HepG2 (cell line): ENCODE results near the gene PSMC3IP. TPM values are rescaled to one million over a fixed set of nuclear protein-coding genes. Genes with fewer than 3 reads are reported as not detected.

Experiments
- ASH2L ChIP-seq: fragments of 300-600, 200-600 bp; sonication (generic); IDR thresholded peaks from 2 replicates; pipeline ENCODE4 v1.7.0; 2017; ENCODE audit warnings: low read depth, mild to moderate bottlenecking, moderate library complexity, mixed read lengths, low read length; ENCODE audit not compliant: insufficient read length
- BRD4 ChIP-seq: sonication (generic); formaldehyde crosslinking; IDR thresholded peaks from 2 replicates; pipeline ENCODE4 v1.4.0; 2020; ENCODE audit warnings: missing genetic modification reagents
- CBX2 ChIP-seq, 2 experiments: fragments of 200-600 bp in 1 of 2; sonication (generic); formaldehyde crosslinking in 1 of 2; IDR thresholded peaks; 2 replicates each; pipeline versions ENCODE4 v1.7.0 to v1.8.1; 2018 to 2022; ENCODE audit warnings: low read depth in 2 of 2, low read length in 1 of 2, mild to moderate bottlenecking in 1 of 2, missing genetic modification reagents in 1 of 2
- KDM5A ChIP-seq: fragments of 200-600 bp; sonication (generic); IDR thresholded peaks from 2 replicates; pipeline ENCODE4 v1.7.0; 2018; ENCODE audit warnings: antibody characterized with exemption, mild to moderate bottlenecking, low read length, borderline replicate concordance
- NCOA1 ChIP-seq: sonication (generic); formaldehyde crosslinking; IDR thresholded peaks from 2 replicates; pipeline ENCODE4 v1.9.0; 2021; ENCODE audit warnings: missing genetic modification reagents
- ZNF207 ChIP-seq: fragments of 450-650 bp; IDR thresholded peaks from 2 replicates; pipeline ENCODE4 v1.6.1; 2016; ENCODE audit warnings: antibody characterized with exemption, borderline replicate concordance
- ZNF564 ChIP-seq: sonication (generic); formaldehyde crosslinking; IDR thresholded peaks from 2 replicates; pipeline ENCODE4 v1.8.1; 2023; ENCODE audit warnings: mild to moderate bottlenecking, missing genetic modification reagents
- ZNF660 ChIP-seq: sonication (generic); formaldehyde crosslinking; IDR thresholded peaks from 2 replicates; pipeline ENCODE4 v1.5.1; 2020; ENCODE audit warnings: mild to moderate bottlenecking, low read depth, missing genetic modification reagents, borderline replicate concordance
- ZNF788 ChIP-seq: sonication (generic); formaldehyde crosslinking; IDR thresholded peaks from 2 replicates; pipeline ENCODE4 v1.5.0; 2020; ENCODE audit warnings: mild to moderate bottlenecking, missing genetic modification reagents, borderline replicate concordance
- ZNF841 ChIP-seq: sonication (generic); formaldehyde crosslinking; IDR thresholded peaks from 2 replicates; pipeline ENCODE4 v1.8.1; 2023; ENCODE audit warnings: missing genetic modification reagents, borderline replicate concordance
- polyA plus RNA-seq, 8 experiments: library from polyadenylated mRNA; depleted of rRNA in 3 of 8; stranded (reverse) in 7 of 8; unstranded in 1 of 8; fragments of >200 nt; fragmentation: Illumina TruSeq in 4 of 8; extraction: Trizol in 4 of 8; gene quantifications; 2 replicates each; pipeline versions ENCODE4 v1.2.1 to v1.2.3, GENCODE V29; 2011 to 2016; ENCODE audit warnings: low read depth in 4 of 8, missing spikeins in 1 of 8, mixed read lengths in 1 of 8; ENCODE audit not compliant: insufficient read depth in 1 of 8
- total RNA-seq, 5 experiments: library from RNA; depleted of rRNA; stranded (reverse); fragments of >200 nt; fragmentation: Illumina TruSeq; extraction: Trizol; gene quantifications; 2 replicates each; pipeline ENCODE4 v1.2.3, GENCODE V29; 2016; ENCODE audit warnings: low read depth in 1 of 5
- TF ChIP-seq, protein P1 (sequence below): sonication (generic); formaldehyde crosslinking; IDR thresholded peaks from one replicate; pipeline ENCODE4 v1.5.1; 2020; ENCODE audit warnings: mild to moderate bottlenecking, missing genetic modification reagents; ENCODE audit errors: not compliant biosample characterization
- TF ChIP-seq, protein P2 (sequence below): sonication (generic); formaldehyde crosslinking; IDR thresholded peaks from 2 replicates; pipeline ENCODE4 v1.5.0; 2020; ENCODE audit warnings: mild to moderate bottlenecking, low read depth, missing genetic modification reagents, borderline replicate concordance
- TF ChIP-seq, protein P3 (sequence below): sonication (generic); formaldehyde crosslinking; IDR thresholded peaks from 2 replicates; pipeline ENCODE4 v1.4.0; 2020; ENCODE audit warnings: missing genetic modification reagents
- TF ChIP-seq, protein P4 (sequence below): sonication (generic); formaldehyde crosslinking; IDR thresholded peaks from 2 replicates; pipeline ENCODE4 v1.4.0; 2020; ENCODE audit warnings: missing genetic modification reagents
- TF ChIP-seq, protein P5 (sequence below): IDR thresholded peaks from 2 replicates; pipeline ENCODE4 v1.6.1; 2016

The PSMC3IP gene
- total and polyA plus RNA-seq, 2 of the 13 experiments (the other 11 are each of a cell fraction or from before 2014, with no cell fraction given), result 6.5 to 22.4 TPM

DNA sequence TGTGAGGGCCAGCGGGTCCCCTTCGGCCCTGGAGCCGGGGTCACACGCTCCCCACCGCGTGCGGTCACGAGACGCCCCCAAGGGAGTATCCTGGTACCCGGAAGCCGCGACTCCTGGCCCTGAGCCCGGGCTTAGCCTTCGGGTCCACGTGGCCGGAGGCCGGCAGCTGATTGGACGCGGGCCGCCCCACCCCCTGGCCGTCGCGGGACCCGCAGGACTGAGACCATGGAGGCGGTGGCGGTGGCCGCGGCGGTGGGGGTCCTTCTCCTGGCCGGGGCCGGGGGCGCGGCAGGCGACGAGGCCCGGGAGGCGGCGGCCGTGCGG, 41.5 kb downstream of the PSMC3IP start, which contains the start of gene NAGLU (continued):
- TF ChIP-seq CBX2 (IDR thresholded peaks at IDR 0.05; ENCODE audit: low read depth, low read length), result no peak
- TF ChIP-seq CBX2 (CRISPR knock-in tag; IDR thresholded peaks at IDR 0.05; ENCODE audit: low read depth), result no peak
- TF ChIP-seq NCOA1, result no peak
- TF ChIP-seq, protein P1, sequence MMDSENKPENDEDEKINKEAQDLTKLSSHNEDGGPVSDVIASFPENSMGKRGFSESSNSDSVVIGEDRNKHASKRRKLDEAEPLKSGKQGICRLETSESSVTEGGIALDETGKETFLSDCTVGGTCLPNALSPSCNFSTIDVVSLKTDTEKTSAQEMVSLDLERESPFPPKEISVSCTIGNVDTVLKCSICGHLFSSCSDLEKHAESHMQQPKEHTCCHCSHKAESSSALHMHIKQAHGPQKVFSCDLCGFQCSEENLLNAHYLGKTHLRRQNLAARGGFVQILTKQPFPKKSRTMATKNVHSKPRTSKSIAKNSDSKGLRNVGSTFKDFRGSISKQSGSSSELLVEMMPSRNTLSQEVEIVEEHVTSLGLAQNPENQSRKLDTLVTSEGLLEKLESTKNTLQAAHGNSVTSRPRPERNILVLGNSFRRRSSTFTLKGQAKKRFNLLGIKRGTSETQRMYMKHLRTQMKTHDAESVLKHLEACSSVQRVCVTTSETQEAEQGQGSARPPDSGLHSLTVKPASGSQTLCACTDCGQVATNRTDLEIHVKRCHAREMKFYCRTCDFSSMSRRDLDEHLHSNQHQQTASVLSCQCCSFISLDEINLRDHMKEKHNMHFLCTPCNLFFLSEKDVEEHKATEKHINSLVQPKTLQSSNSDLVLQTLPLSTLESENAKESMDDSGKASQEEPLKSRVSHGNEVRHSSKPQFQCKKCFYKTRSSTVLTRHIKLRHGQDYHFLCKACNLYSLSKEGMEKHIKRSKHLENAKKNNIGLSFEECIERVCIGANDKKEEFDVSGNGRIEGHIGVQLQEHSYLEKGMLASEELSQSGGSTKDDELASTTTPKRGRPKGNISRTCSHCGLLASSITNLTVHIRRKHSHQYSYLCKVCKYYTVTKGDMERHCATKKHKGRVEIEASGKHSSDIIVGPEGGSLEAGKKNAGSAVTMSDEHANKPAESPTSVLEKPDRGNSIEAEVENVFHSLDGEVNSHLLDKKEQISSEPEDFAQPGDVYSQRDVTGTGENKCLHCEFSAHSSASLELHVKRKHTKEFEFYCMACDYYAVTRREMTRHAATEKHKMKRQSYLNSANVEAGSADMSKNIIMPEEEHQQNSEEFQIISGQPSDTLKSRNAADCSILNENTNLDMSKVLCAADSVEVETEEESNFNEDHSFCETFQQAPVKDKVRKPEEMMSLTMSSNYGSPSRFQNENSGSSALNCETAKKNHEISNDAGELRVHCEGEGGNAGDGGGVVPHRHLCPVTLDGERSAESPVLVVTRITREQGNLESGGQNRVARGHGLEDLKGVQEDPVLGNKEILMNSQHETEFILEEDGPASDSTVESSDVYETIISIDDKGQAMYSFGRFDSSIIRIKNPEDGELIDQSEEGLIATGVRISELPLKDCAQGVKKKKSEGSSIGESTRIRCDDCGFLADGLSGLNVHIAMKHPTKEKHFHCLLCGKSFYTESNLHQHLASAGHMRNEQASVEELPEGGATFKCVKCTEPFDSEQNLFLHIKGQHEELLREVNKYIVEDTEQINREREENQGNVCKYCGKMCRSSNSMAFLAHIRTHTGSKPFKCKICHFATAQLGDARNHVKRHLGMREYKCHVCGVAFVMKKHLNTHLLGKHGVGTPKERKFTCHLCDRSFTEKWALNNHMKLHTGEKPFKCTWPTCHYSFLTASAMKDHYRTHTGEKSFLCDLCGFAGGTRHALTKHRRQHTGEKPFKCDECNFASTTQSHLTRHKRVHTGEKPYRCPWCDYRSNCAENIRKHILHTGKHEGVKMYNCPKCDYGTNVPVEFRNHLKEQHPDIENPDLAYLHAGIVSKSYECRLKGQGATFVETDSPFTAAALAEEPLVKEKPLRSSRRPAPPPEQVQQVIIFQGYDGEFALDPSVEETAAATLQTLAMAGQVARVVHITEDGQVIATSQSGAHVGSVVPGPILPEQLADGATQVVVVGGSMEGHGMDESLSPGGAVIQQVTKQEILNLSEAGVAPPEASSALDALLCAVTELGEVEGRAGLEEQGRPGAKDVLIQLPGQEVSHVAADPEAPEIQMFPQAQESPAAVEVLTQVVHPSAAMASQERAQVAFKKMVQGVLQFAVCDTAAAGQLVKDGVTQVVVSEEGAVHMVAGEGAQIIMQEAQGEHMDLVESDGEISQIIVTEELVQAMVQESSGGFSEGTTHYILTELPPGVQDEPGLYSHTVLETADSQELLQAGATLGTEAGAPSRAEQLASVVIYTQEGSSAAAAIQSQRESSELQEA, result peak; percentile 5
- TF ChIP-seq BRD4, result peak; percentile 71; the same call in 1 of the 2 replicates
- TF ChIP-seq ASH2L, result peak; percentile 16
- TF ChIP-seq ZNF207, result no peak
- peak; percentile 39; the same call in 1 of the 2 replicates for TF ChIP-seq ZNF788 (CRISPR knock-in tag)
- TF ChIP-seq, protein P2, sequence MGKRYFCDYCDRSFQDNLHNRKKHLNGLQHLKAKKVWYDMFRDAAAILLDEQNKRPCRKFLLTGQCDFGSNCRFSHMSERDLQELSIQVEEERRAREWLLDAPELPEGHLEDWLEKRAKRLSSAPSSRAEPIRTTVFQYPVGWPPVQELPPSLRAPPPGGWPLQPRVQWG (CRISPR knock-in tag), result no peak
- TF ChIP-seq ZNF660 (CRISPR knock-in tag), result no peak
- TF ChIP-seq, protein P3, sequence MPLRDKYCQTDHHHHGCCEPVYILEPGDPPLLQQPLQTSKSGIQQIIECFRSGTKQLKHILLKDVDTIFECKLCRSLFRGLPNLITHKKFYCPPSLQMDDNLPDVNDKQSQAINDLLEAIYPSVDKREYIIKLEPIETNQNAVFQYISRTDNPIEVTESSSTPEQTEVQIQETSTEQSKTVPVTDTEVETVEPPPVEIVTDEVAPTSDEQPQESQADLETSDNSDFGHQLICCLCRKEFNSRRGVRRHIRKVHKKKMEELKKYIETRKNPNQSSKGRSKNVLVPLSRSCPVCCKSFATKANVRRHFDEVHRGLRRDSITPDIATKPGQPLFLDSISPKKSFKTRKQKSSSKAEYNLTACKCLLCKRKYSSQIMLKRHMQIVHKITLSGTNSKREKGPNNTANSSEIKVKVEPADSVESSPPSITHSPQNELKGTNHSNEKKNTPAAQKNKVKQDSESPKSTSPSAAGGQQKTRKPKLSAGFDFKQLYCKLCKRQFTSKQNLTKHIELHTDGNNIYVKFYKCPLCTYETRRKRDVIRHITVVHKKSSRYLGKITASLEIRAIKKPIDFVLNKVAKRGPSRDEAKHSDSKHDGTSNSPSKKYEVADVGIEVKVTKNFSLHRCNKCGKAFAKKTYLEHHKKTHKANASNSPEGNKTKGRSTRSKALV (CRISPR knock-in tag), result 0 out of 2 replicates have a peak, but pooled peaks have one; percentile 36
- TF ChIP-seq, protein P4, sequence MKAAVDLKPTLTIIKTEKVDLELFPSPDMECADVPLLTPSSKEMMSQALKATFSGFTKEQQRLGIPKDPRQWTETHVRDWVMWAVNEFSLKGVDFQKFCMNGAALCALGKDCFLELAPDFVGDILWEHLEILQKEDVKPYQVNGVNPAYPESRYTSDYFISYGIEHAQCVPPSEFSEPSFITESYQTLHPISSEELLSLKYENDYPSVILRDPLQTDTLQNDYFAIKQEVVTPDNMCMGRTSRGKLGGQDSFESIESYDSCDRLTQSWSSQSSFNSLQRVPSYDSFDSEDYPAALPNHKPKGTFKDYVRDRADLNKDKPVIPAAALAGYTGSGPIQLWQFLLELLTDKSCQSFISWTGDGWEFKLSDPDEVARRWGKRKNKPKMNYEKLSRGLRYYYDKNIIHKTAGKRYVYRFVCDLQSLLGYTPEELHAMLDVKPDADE (CRISPR knock-in tag), result no peak
- no peak for TF ChIP-seq KDM5A
- no peak for TF ChIP-seq ZNF564 (CRISPR knock-in tag)
- TF ChIP-seq, protein P5, sequence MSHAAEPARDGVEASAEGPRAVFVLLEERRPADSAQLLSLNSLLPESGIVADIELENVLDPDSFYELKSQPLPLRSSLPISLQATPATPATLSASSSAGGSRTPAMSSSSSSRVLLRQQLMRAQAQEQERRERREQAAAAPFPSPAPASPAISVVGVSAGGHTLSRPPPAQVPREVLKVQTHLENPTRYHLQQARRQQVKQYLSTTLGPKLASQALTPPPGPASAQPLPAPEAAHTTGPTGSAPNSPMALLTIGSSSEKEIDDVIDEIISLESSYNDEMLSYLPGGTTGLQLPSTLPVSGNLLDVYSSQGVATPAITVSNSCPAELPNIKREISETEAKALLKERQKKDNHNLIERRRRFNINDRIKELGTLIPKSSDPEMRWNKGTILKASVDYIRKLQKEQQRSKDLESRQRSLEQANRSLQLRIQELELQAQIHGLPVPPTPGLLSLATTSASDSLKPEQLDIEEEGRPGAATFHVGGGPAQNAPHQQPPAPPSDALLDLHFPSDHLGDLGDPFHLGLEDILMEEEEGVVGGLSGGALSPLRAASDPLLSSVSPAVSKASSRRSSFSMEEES (CRISPR knock-in tag), result peak; percentile 99
- 0 out of 2 replicates have a peak, but pooled peaks have one; percentile 48 for TF ChIP-seq ZNF841 (CRISPR knock-in tag)
